ENCODE data around the gene ALPK3.

- no peak for TF ChIP-seq CTCF (IDR thresholded peaks at IDR 0.05; ENCODE audit: poor library complexity, severe bottlenecking)
- TF ChIP-seq EZH2 (IDR thresholded peaks at IDR 0.05; ENCODE audit: borderline replicate concordance, insufficient read depth, low read length, poor library complexity, severe bottlenecking) = no peak
- TF ChIP-seq TAF1 (IDR thresholded peaks at IDR 0.05; ENCODE audit: low read depth) = no peak
Measured at GRCh38 chr15:84915606-84915958, 98.4 kb downstream of the ALPK3 start.
